ENCODE measurements around the gene LAMP2. TPM values are rescaled to one million over a fixed set of nuclear protein-coding genes. Genes with fewer than 3 reads are reported as not detected.
"Not testable (repeated sequence)": the region's sequence is repeated elsewhere in the genome, so short reads cannot be mapped to it uniquely, and the experiment has no call there.

The LAMP2 gene
- total RNA-seq, 1 experiment from 2014 or later: 41.1 TPM

DNA sequence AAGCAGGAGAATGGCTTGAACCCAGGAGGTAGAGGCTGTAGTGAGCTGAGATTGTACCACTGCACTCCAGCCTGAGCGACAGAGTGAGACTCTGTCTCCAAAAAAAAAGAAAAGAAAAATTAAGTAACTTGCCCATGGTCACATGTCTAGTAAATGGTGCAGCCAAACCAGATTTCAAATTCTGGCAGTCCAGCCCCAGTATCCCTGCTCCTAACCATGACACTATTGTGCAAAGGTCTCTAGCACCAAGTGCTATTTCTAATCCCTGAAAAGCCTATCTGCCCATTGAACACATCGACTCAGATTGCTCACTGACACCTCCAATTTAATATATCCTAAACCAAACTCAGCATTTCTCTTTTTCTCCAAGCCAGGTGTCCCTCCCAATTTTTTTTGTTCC lies 7.6 kb upstream of the LAMP2 start (continued):
- TF ChIP-seq, protein P1, sequence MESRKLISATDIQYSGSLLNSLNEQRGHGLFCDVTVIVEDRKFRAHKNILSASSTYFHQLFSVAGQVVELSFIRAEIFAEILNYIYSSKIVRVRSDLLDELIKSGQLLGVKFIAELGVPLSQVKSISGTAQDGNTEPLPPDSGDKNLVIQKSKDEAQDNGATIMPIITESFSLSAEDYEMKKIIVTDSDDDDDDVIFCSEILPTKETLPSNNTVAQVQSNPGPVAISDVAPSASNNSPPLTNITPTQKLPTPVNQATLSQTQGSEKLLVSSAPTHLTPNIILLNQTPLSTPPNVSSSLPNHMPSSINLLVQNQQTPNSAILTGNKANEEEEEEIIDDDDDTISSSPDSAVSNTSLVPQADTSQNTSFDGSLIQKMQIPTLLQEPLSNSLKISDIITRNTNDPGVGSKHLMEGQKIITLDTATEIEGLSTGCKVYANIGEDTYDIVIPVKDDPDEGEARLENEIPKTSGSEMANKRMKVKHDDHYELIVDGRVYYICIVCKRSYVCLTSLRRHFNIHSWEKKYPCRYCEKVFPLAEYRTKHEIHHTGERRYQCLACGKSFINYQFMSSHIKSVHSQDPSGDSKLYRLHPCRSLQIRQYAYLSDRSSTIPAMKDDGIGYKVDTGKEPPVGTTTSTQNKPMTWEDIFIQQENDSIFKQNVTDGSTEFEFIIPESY (IDR thresholded peaks at IDR 0.05; ENCODE audit: extremely low read depth, insufficient replicate concordance, low read length): no peak
- TF ChIP-seq FOSL1 (IDR thresholded peaks at IDR 0.05; ENCODE audit: low read depth) (no peak), EZH2phosphoT487 (IDR thresholded peaks at IDR 0.05; ENCODE audit: borderline replicate concordance) (no peak), ZFX (IDR thresholded peaks at IDR 0.05) (no peak)

DNA sequence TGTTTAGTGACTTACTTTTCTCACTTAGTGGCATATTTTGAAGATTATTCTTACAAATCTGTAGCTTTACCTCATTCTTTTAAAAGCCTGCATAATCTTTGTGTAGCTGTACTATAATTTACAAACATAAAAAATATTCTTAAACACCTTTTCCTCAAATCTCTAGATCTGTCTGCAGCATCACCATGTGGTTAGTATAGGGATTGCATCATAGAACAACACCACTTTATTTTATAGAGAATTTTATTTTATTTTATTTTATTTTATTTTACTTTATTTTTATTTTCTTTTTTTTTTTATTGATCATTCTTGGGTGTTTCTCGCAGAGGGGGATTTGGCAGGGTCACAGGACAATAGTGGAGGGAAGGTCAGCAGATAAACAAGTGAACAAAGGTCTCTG lies 6.4 kb upstream of the LAMP2 start:
- H3K4me2 ChIP-seq (ENCODE audit: low read length); H2AFZ ChIP-seq (ENCODE audit: low read depth, low read length, poor library complexity, severe bottlenecking); H3K4me3 ChIP-seq (replicated peaks in 1 of 2; ENCODE audit: low read depth in 1 of 2, low read length in 2 of 2); DNase-seq (ENCODE audit: low read depth, low spot score); RAD21 ChIA-PET (ENCODE audit: low non-redundant PET in 1 of 2, low total read pairs in 2 of 2, uncharacterized antibody in 2 of 2, unreplicated experiment in 2 of 2); H3K9ac ChIP-seq (ENCODE audit: low read length); H4K20me1 ChIP-seq (ENCODE audit: insufficient read depth); H3K27ac ChIP-seq (ENCODE audit: low read depth, low read length); H3K9me2 ChIP-seq (ENCODE audit: insufficient read depth); H3K9me3 ChIP-seq (ENCODE audit: control insufficient read depth in 1 of 2, insufficient read depth in 1 of 2, low read depth in 1 of 2, low read length in 2 of 2); H3K4me1 ChIP-seq (ENCODE audit: control insufficient read depth in 1 of 2, insufficient read depth in 2 of 2, low read length in 2 of 2); BruUV-seq (replicated peaks); intact Hi-C loops (cut with micrococcal nuclease); H3K79me2 ChIP-seq (ENCODE audit: insufficient read depth, low read length); ATAC-seq; H3K36me3 ChIP-seq (ENCODE audit: control insufficient read depth in 1 of 2, insufficient read depth in 2 of 2, low read length in 2 of 2); POLR2A ChIA-PET; H3K27me3 ChIP-seq (ENCODE audit: insufficient read depth, low read length): not testable (repeated sequence)
- peak; percentile 50 for TF ChIP-seq RAD21 (IDR thresholded peaks at IDR 0.05; ENCODE audit: low read depth)
- TF ChIP-seq CEBPB (IDR thresholded peaks at IDR 0.05; ENCODE audit: low read depth): 0 out of 2 replicates have a peak, but pooled peaks have one; percentile 25
- TF ChIP-seq, protein P2, sequence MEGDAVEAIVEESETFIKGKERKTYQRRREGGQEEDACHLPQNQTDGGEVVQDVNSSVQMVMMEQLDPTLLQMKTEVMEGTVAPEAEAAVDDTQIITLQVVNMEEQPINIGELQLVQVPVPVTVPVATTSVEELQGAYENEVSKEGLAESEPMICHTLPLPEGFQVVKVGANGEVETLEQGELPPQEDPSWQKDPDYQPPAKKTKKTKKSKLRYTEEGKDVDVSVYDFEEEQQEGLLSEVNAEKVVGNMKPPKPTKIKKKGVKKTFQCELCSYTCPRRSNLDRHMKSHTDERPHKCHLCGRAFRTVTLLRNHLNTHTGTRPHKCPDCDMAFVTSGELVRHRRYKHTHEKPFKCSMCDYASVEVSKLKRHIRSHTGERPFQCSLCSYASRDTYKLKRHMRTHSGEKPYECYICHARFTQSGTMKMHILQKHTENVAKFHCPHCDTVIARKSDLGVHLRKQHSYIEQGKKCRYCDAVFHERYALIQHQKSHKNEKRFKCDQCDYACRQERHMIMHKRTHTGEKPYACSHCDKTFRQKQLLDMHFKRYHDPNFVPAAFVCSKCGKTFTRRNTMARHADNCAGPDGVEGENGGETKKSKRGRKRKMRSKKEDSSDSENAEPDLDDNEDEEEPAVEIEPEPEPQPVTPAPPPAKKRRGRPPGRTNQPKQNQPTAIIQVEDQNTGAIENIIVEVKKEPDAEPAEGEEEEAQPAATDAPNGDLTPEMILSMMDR (IDR thresholded peaks at IDR 0.05 in 2 of 3, conservative IDR thresholded peaks at IDR 0.05 in 1 of 3; ENCODE audit: borderline replicate concordance in 1 of 3, insufficient read depth in 1 of 3, low read depth in 2 of 3, low read length in 2 of 3): peak in 2 of 3 experiments; percentile 25 to 41; a peak in 3 of 6 replicates
- CTCF ChIA-PET: interaction anchor here (1.3 kb wide), 1 partner anchor 94 kb away, joined by 3 read pairs; no protein-coding TSS in a partner anchor

Measured in HCT116 (cell line).